GM19438 (cell line): ENCODE data around the gene ATP1A4.

Experiments used
- ATAC-seq: cut with Tn5 transposase; IDR thresholded peaks from one replicate; pipeline ENCODE4 v1.9.1; 2021; ENCODE audit warnings: low read depth; ENCODE audit not compliant: unreplicated experiment

ATP1A4 gene

GRCh38 chr1:160139840-160140239 lies 11.6 kb upstream of the ATP1A4 start:
- no peak for ATAC-seq

- ATAC-seq: no peak
Measured at GRCh38 chr1:160143695-160144094, 7.7 kb upstream of the ATP1A4 start.

GRCh38 chr1:160144921-160145320 lies 6.5 kb upstream of the ATP1A4 start:
- ATAC-seq: no peak

GRCh38 chr1:160146107-160146506 lies 5.3 kb upstream of the ATP1A4 start:
- ATAC-seq: no peak

GRCh38 chr1:160148121-160148520 lies 3.3 kb upstream of the ATP1A4 start:
- no peak for ATAC-seq

- ATAC-seq: no peak
Measured at GRCh38 chr1:160149233-160149632, 2.2 kb upstream of the ATP1A4 start.

GRCh38 chr1:160149716-160150115 lies 1.7 kb upstream of the ATP1A4 start:
- no peak for ATAC-seq

GRCh38 chr1:160154790-160155189 lies 3.4 kb downstream of the ATP1A4 start:
- no peak for ATAC-seq

GRCh38 chr1:160156361-160156760 lies 5.0 kb downstream of the ATP1A4 start:
- ATAC-seq: no peak

- ATAC-seq: no peak
Measured at GRCh38 chr1:160157174-160157573, 5.8 kb downstream of the ATP1A4 start.

- ATAC-seq: no peak
Measured at GRCh38 chr1:160158031-160158430, 6.6 kb downstream of the ATP1A4 start.

- no peak for ATAC-seq
Measured at GRCh38 chr1:160158534-160158933, 7.1 kb downstream of the ATP1A4 start.

- no peak for ATAC-seq
Measured at GRCh38 chr1:160159846-160160245, 8.4 kb downstream of the ATP1A4 start.

- no peak for ATAC-seq
Measured at GRCh38 chr1:160161965-160162705, 10.7 kb downstream of the ATP1A4 start.

- no peak for ATAC-seq
Measured at GRCh38 chr1:160162931-160163330, 11.5 kb downstream of the ATP1A4 start.

- ATAC-seq: no peak
Measured at GRCh38 chr1:160163615-160164014, 12.2 kb downstream of the ATP1A4 start.

GRCh38 chr1:160164121-160164520 lies 12.7 kb downstream of the ATP1A4 start:
- ATAC-seq: no peak

GRCh38 chr1:160166166-160166868 lies 14.9 kb downstream of the ATP1A4 start:
- ATAC-seq: no peak

- ATAC-seq: no peak
Measured at GRCh38 chr1:160167056-160167455, 15.7 kb downstream of the ATP1A4 start.

GRCh38 chr1:160167580-160167979 lies 16.2 kb downstream of the ATP1A4 start:
- ATAC-seq: no peak

- ATAC-seq: no peak
Measured at GRCh38 chr1:160168016-160168415, 16.6 kb downstream of the ATP1A4 start.
